ENCODE results near the gene SLC5A9. TPM values are rescaled to one million over a fixed set of nuclear protein-coding genes. Genes with fewer than 3 reads are reported as not detected.

The SLC5A9 gene
- not detected in 2 replicates for total RNA-seq

GRCh38 chr1:48222501-48223242 lies at the start of gene SLC5A9:
Gene SLC5A9 (plus strand): TSS chr1:48222716. CDS start chr1:48222737, 21 bp downstream.
- FAIRE-seq: no peak
- no peaks in the 10 kb centered on the region for H3K27me3 ChIP-seq (ENCODE audit: control insufficient read depth, insufficient read depth, low read length)
- TF ChIP-seq CTCF (IDR thresholded peaks at IDR 0.05; ENCODE audit: insufficient read depth, low read length, severe bottlenecking): no peak
- no peak for DNase-seq (ENCODE audit: low read depth)
- no peaks in the 10 kb centered on the region for H3K36me3 ChIP-seq (ENCODE audit: control insufficient read depth, insufficient read depth, low read length)
- H3K4me3 ChIP-seq (ENCODE audit: low read depth, low read length): no peak within 1 kb of the TSS

DNA sequence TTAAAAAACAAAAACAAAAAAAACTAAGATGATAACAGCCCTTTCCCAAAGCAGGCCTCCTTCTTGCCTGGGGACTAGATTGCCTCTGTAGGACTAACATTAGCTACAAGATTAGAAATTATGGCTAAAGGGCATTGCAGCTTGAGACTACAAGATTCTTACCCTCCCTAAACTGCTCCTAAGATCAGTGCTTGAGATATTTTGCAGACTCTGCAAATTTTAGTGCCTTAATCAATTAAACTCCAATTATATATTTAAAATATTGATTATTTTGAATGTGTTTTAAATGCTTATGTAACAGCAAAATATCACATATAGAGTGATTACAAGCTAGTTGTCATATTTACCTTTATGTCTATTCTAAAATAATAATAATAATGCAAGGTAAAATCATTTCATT lies 47.4 kb upstream of the SLC5A9 start:
- Histone ChIP-seq H3K36me3 (ENCODE audit: control insufficient read depth, insufficient read depth, low read length) (no peaks in the 10 kb centered on the region), H3K27me3 (ENCODE audit: control insufficient read depth, insufficient read depth, low read length) (no peaks in the 10 kb centered on the region), H3K4me3 (ENCODE audit: low read depth, low read length) (no peak overlapping the region)
- FAIRE-seq: no peak
- no peak for TF ChIP-seq CTCF (IDR thresholded peaks at IDR 0.05; ENCODE audit: insufficient read depth, low read length, severe bottlenecking)
- no peak for DNase-seq (ENCODE audit: low read depth)

- no peak for TF ChIP-seq CTCF (IDR thresholded peaks at IDR 0.05; ENCODE audit: insufficient read depth, low read length, severe bottlenecking)
- FAIRE-seq: no peak
- H3K36me3 ChIP-seq (ENCODE audit: control insufficient read depth, insufficient read depth, low read length): no peaks in the 10 kb centered on the region
- no peaks in the 10 kb centered on the region for H3K27me3 ChIP-seq (ENCODE audit: control insufficient read depth, insufficient read depth, low read length)
- no peak for DNase-seq (ENCODE audit: low read depth)
- H3K4me3 ChIP-seq (ENCODE audit: low read depth, low read length): no peak overlapping the region
Measured at GRCh38 chr1:48177257-48177656, 45.3 kb upstream of the SLC5A9 start.

GRCh38 chr1:48181669-48182367 lies 40.7 kb upstream of the SLC5A9 start:
- no peak for TF ChIP-seq CTCF (IDR thresholded peaks at IDR 0.05; ENCODE audit: insufficient read depth, low read length, severe bottlenecking)
- H3K36me3 ChIP-seq (ENCODE audit: control insufficient read depth, insufficient read depth, low read length): no peaks in the 10 kb centered on the region
- peak; percentile 13 for FAIRE-seq

DNA sequence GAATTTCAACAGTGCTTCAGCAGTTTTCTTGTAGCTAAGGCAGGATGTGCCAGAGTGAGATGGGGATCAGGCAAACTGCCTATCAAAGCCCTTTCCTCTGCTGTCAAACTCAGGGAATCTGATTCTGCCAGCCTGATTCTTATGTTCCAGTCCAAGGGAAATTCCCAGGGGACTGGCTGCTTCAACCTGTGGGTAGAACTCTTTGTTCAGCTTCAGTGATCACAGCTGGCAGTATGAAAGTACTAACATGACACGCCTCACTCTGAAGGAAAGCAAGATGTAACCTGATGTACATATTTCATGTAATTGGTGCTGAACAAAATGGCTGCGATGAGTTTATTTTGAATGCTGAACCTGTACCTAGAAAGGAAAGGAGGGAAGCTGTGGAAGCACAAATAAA lies 40.1 kb upstream of the SLC5A9 start:
- H3K27me3 ChIP-seq (ENCODE audit: control insufficient read depth, insufficient read depth, low read length): no peaks in the 10 kb centered on the region
- no peak for TF ChIP-seq CTCF (IDR thresholded peaks at IDR 0.05; ENCODE audit: insufficient read depth, low read length, severe bottlenecking)
- no peak for FAIRE-seq

More at GRCh38 chr1:48181669-48182367, 40.7 kb upstream of the SLC5A9 start:
- no peak for DNase-seq (ENCODE audit: low read depth)
- Histone ChIP-seq H3K27me3 (ENCODE audit: control insufficient read depth, insufficient read depth, low read length) (no peaks in the 10 kb centered on the region), H3K4me3 (ENCODE audit: low read depth, low read length) (no peak overlapping the region)

More for the DNA sequence above, 40.1 kb upstream of the SLC5A9 start:
- no peaks in the 10 kb centered on the region for H3K36me3 ChIP-seq (ENCODE audit: control insufficient read depth, insufficient read depth, low read length)
- peak; percentile 17 for DNase-seq (ENCODE audit: low read depth)
- no peak overlapping the region for H3K4me3 ChIP-seq (ENCODE audit: low read depth, low read length)

Measured in bronchial epithelial cell (primary cell).